ENCODE results near the gene NDUFA12.
"Not testable (repeated sequence)": the region's sequence is repeated elsewhere in the genome, so short reads cannot be mapped to it uniquely, and the experiment has no call there.

The NDUFA12 gene

DNA sequence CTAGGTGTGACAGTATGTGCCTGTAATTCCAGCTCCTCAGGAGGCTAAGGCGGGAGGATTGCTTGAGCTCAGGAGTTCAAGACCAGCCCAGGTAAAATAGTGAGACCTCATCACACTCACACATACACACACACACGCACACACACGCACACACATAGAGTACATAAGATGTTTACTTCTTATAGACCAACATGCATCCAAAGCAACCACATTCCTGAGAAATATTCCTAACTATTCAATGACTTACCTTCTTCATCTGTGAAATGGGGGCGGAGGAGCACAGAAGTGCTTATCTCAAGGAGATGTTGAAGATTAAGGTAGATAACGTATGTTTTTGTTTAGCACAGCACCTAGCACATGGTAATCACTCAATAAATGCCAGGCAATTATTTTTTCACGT is 6.4 kb downstream of the NDUFA12 start:
- H3K4me3 ChIP-seq (ENCODE audit: low read depth, low read length) = no peak overlapping the region
- TF ChIP-seq, protein P1, sequence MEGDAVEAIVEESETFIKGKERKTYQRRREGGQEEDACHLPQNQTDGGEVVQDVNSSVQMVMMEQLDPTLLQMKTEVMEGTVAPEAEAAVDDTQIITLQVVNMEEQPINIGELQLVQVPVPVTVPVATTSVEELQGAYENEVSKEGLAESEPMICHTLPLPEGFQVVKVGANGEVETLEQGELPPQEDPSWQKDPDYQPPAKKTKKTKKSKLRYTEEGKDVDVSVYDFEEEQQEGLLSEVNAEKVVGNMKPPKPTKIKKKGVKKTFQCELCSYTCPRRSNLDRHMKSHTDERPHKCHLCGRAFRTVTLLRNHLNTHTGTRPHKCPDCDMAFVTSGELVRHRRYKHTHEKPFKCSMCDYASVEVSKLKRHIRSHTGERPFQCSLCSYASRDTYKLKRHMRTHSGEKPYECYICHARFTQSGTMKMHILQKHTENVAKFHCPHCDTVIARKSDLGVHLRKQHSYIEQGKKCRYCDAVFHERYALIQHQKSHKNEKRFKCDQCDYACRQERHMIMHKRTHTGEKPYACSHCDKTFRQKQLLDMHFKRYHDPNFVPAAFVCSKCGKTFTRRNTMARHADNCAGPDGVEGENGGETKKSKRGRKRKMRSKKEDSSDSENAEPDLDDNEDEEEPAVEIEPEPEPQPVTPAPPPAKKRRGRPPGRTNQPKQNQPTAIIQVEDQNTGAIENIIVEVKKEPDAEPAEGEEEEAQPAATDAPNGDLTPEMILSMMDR (IDR thresholded peaks at IDR 0.05; ENCODE audit: borderline replicate concordance, insufficient read depth, low read depth, low read length) = no peak

GRCh38 chr12:94994312-94994711 is 9.2 kb downstream of the NDUFA12 start:
- H3K4me3 ChIP-seq (ENCODE audit: low read depth, low read length) = no peak overlapping the region
- TF ChIP-seq, protein P1 (IDR thresholded peaks at IDR 0.05; ENCODE audit: borderline replicate concordance, insufficient read depth, low read depth, low read length) = no peak

GRCh38 chr12:94993855-94994254 is 9.6 kb downstream of the NDUFA12 start:
- H3K4me3 ChIP-seq (ENCODE audit: low read depth, low read length) = not testable (repeated sequence)

- H3K4me3 ChIP-seq (ENCODE audit: low read depth, low read length) = no peak overlapping the region
- TF ChIP-seq, protein P1 (IDR thresholded peaks at IDR 0.05; ENCODE audit: borderline replicate concordance, insufficient read depth, low read depth, low read length) = no peak
These were observed 13.3 kb downstream of the NDUFA12 start for GRCh38 chr12:94990222-94990621.

DNA sequence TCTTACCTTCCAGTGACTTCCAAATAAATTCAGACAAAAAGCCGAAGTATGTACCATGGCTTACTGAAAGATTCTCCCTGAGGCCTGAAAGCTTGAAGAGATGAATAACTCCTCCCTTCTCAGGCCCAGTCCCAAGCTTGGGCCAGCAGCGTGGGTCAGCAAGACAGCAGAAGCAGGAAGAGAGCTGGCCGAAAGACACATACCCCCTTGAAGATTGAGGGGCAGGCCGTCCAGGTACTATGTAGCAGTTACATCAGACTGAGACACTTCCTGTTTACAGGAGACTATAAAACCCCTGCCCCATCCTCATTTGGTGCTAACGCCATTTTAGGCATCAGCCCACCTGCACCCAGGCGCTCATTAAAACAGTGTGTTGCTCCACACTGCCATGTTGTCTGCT is 15.0 kb downstream of the NDUFA12 start:
- TF ChIP-seq, protein P1 (IDR thresholded peaks at IDR 0.05; ENCODE audit: borderline replicate concordance, insufficient read depth, low read depth, low read length) = no peak
- no peak overlapping the region for H3K4me3 ChIP-seq (ENCODE audit: low read depth, low read length)

- TF ChIP-seq, protein P1 (IDR thresholded peaks at IDR 0.05; ENCODE audit: borderline replicate concordance, insufficient read depth, low read depth, low read length) = no peak
These were observed 15.7 kb downstream of the NDUFA12 start for GRCh38 chr12:94987801-94988200.

DNA sequence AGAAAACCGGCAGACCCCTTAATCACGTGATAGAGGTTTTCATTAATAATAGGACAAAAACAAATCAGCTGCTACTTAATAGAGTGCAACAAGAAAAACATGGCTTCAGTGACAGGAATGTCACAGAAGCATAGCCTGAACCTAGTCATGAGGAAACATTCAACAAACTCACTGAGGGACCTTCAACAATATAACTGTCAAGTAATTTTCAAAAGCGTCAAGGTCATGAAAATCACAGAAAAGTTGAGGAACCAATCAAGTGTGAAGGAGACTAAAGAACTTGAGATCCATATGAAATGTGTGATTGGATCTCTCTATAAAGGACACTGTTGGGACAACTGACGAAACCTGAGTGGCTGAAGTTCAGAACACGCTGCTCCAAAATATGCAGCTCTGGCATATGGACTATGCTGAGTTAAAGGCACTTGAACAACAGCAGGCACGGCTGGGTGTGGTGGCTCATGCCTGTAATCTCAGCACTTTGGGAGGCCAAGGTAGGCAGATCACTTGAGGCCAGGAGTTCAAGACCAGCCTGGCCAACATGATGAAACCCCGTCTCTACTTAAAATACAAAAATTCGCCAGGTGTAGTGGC is 16.3 kb downstream of the NDUFA12 start:
- H3K4me3 ChIP-seq (ENCODE audit: low read depth, low read length) = no peak overlapping the region
- TF ChIP-seq, protein P1 (IDR thresholded peaks at IDR 0.05; ENCODE audit: borderline replicate concordance, insufficient read depth, low read depth, low read length) = no peak

More at GRCh38 chr12:94987801-94988200, 15.7 kb downstream of the NDUFA12 start:
- H3K4me3 ChIP-seq (ENCODE audit: low read depth, low read length) = no peak overlapping the region

DNA sequence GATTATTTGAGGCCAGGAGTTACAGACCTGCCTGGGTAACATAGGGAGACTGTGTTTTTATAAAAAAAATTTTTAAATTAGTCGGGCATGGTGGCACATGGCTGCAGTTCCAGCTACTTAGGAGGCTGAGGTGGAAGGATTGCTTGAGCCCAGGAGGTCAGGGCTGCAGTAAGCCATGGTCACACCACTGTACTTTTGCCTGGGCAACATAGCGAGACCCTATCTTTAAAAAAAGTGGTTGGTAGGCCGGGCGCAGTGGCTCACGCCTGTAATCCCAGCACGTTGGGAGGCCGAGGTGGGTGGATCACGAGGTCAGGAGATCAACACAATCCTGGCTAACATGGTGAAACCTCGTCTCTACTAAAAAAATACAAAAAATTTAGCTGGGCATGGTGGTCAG is 18.4 kb downstream of the NDUFA12 start:
- H3K4me3 ChIP-seq (ENCODE audit: low read depth, low read length) = not testable (repeated sequence)
